GM19239 (cell line): ENCODE results near the gene SHISA9.

Experiments
- DNase-seq: peaks from one replicate; pipeline ENCODE4 v3.0.0; 2011; ENCODE audit warnings: low spot score; ENCODE audit not compliant: insufficient read length
- FAIRE-seq: peaks from 2 replicates; lab custom pipeline; 2011; peaks lifted over from hg19 to GRCh38; lab: Jason Lieb, UNC

SHISA9 gene

DNA sequence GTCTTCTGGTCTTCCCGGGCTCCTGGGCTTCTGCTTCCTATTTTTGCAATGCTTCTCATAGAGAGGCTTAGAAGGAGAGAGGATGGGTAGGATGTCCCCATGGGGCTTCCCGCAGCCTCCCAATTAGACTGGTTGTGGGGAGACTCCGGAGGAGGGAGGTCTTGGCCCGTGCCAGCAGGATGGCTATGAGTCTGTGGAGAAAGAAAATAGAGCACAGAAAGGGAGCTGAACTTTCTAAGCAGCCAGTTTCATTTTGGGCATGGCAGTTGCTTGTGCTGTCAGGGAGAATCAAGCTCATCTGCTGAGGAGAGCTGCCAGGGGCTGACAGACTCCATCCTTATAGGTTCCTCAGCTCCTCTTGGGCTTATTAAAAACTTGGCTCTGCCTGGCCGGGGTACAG is 204.0 kb downstream of the SHISA9 start:
- DNase-seq (no peak), FAIRE-seq (no peak)

DNA sequence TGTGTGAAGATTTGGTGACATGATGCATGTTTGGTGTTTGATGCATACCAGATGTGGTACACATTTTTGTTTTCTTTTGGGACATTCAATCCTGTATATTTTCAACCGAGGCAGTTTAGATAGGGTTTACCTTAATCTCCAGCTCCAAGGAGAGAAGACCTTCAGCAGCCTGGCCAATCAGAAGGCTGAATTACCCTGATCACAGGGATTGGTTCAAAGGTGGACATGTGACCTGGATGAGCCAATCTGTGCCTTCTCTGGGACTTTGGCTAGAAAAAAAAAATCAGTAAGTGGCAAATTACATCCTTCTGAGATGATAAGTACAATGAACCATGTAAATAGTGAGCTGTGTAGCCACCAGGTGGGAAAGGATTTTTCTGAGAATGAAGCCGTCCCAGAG is 205.1 kb downstream of the SHISA9 start:
- DNase-seq (no peak), FAIRE-seq (no peak)

DNA sequence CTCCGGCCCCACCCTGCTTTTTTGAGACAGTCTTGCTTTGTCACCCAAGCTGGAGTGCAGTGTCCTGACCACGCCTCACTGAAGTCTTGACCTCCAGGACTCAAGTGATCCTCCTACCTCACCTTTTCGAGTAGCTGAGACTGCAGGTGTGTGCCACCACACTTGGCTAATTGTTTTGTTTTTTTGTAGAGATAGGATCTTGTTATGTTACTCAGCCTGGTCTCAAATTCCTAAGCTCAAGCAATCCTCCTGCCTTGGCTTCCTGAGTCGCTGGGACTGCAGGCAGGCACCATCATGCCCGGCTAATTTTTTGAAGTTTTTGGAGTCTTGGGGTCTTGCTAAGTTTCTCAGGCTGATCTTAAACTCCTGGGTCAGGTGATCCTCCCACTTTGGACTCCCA is 206.7 kb downstream of the SHISA9 start:
- FAIRE-seq (no peak), DNase-seq (no peak)

DNA sequence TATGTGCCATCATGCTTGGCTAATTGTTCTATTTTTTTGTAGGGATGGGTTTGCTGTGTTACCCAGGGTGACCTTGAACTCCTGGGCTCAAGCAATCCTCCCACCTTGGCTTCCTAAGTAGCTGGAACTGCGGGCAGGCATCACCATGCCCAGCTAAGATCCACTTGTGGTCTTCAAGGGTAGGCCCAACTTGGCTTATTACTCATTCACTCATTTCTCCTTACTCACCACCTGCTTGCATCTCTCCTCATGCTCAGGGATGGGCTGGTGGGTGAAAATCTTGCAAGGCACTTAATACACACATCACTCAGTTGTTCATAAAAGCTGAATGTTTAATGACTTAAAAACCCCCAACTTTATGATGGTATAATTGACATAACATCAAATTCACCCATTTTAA is 207.8 kb downstream of the SHISA9 start:
- DNase-seq = no peak
- no peak for FAIRE-seq

DNA sequence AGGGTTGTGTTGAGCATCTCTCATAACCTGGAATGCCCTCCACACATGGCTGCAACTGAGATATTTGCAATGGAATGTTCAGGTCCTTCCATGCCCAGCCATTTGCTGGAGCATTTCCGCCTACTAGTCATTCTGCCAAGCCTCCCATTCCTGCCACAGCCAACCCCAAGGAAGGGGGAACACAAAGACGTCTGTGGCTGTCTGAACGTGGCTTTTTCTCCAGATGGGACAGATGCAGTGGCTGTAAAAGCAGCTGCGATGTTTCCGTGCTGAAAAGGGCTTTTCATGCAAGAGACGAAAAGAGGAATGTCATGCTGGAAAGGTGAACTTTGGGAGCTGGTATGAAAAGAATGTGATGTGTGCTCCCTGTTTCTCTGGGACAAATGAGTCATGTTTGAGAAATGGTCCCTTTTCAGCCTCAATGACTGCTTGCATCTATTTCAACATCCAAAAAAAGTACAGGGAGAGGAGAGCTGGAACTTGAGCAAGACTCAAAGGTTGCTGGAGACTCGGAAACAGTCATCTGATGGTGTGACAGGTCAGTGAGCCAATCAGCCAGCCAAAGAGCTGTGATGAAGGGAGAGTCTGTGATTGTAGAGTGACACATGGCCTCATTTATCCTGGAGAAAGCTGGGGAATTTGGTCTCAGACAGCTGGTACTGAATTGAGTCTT is 208.9 kb downstream of the SHISA9 start:
- DNase-seq = no peak
- no peak for FAIRE-seq

DNA sequence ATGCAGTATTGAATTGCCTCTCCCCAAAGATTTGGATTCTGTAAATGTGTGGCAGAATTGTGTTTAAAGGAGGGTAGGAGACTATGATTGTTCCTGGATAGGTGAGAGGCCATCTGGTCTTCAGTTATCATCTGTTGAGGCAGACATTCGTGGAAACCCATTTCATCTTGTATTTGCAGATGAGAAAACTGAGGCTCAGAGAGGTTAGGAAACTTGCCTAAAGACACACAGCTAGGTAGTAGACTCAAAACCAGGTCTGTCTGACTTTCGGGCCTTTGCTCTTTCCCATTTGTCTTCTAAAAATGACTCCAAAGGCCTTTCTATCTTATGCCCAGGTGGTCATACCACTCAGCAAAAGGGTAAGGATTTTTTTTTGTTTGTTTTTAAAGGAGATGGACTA is 210.3 kb downstream of the SHISA9 start:
- DNase-seq (no peak), FAIRE-seq (no peak)

DNA sequence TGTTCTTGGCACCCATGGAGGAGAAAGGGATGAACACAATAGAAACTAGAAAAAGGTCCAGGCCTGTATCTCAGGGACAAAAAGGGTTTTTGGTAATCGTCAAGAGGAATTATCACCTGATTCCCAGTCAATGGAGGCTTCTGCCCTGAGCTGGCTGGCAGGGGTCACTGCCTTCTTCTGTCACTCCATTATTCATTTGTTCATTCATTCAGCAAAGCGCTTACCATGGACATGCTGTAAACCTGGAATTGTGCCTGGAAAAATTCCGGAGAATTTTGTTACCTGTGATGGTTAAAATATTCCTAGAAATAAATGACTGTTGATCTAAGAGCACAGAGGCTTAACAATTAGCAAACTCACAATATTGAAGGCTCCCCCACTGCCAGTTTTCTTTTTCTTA is 212.3 kb downstream of the SHISA9 start:
- FAIRE-seq = no peak

DNA sequence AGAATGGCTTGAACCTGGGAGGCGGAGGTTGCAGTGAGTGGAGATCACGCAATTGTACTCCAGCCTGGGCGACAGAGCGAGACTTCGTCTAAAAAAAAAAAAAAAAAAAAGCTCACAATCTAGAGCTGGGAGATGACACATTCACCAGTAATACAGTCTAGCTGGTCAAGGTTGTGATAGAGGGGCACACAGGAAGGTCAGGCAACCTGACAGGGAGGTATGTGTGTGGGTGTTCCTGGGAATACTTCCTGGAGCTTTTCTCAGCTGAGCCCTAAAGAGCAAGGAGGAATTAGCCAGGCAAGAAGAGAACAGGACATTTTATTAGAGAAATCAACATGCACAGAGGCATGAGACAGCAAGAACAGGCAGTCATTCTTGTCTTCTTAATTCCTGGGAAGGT is 216.7 kb downstream of the SHISA9 start:
- DNase-seq = no peak
- FAIRE-seq = no peak

More for the DNA sequence above, 212.3 kb downstream of the SHISA9 start:
- no peak for DNase-seq

DNA sequence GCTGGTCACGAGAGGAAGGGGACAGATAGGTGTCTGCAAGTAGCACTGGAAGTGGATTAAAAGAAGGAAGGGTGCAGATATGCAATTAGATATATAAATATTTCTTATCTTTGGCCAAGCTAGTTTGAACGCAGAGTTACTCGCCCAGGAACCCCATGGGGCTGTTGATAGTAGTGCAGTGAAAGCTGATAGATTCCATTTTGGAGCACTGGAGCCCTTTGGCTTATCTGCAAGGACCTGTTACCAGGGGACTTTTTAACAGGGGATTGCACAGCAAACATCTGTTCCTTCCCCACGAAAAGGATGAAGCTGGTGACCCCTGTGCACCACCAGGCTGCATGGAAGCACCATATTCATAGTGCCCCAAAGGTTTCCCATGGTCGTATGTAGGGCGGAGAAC is 218.7 kb downstream of the SHISA9 start:
- DNase-seq (no peak), FAIRE-seq (no peak)

DNA sequence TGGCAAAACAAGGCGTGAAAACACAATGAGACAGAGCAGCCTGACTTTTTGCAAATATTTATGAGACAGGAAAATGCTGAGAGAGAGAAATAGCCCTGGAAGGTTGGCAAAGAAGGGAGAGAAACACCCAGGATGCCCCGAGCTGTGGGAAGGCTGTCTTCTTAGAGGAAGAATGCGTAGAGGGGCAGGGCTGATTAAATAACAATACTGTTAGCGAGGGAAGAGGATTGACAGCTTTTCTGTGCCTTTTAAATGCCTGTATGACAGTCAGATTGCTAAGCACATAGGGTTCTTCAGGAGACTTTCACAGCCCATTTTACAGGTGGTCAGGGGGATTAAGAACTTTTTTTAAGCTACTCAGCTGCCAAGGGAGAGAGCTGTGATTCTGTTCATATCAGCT is 219.2 kb downstream of the SHISA9 start:
- FAIRE-seq (no peak), DNase-seq (no peak)

DNA sequence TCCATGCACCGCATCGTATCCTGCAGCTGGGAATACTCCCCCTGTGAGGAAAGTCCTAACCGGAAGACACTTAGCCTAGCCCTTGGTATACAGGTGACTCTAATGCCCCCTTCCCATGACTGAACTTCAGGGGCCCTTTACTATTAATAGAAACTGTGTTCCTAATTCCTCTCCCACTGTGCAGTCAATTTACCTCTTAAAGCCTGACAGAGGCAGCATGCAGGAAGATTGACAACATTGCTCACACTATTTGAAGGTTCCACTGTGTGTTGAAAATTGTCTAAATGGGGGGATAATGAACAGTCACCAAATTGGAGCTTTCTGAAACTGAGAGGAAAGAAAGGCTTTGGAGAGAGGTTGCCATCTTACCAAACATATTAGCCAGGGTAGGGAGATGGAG is 222.6 kb downstream of the SHISA9 start:
- FAIRE-seq = no peak
- DNase-seq = no peak

DNA sequence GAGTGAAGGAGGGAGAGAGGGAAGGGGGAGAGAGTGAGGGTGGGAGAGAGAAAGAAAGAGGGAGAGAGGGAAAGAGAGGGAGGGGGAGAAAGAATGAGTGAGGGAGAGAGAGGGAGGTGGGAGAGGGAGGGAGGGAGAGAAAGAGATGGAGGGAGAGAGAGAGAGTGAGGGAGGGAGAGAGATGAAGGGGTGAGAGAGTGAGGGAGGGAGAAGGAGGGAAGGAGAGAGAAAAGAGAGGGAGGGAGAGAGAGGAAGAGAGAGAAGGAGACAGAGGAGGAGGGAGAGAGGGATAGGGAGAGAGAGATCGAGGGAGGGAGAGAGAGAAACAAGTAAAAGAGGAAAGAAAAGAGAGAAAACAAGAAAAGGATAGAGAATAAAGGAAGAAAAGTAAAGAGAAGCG is 225.7 kb downstream of the SHISA9 start:
- FAIRE-seq (no peak), DNase-seq (no peak)

DNA sequence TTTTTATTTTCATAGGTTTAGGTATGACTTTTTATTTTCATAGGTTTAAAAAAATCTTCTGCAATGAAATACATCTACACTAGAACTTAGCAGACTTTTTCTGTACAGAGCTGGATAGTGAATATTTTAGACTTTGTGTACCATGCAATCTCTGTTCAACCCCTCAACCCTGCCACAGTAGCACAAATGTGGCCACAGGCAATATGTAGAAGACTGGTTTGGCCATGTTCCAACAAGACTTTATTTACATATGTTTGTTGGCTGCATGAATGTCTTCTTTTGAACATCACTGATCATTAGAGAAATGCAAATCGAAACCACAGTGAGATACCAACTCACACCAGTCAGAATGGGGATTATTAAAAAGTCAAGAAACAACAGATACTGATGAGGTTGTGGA is 229.2 kb downstream of the SHISA9 start:
- DNase-seq = no peak
- no peak for FAIRE-seq

DNA sequence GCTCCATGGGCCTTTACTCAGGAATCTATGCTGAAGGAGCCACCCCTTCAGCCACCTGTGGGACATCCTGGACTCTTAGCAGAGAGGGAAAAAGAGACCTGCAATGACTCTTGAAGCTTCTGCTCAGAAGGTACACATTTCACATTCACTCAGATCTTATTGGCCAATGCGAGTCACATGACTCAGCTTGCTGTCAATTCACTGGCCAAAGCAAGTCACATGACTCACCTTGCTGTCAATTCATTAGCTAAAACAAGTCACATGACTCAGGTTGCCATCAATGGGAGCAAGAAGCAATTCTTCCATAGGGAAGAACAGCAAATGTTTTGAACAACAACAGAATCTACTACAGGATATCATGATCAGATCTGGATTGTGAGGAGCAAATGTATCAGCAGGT is 233.4 kb downstream of the SHISA9 start:
- FAIRE-seq = no peak

DNA sequence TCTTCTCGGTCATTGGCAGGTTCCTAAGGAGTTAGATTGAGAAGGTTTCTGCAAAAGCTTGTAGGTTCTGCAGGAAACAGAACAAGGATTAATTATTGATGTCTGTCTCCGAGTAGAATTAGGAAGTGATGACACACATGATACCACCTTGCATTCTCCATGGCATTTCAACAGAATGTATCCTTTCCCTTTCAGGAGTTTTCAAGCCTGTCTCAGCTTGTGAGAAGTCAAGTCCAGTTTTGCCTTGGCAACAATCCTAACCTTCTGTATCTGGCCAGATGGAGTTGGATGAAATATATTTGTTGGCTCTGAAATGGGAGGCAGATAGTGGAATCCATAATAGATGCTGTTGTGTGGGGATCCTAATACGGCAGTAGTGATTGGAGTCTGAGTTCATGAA is 235.5 kb downstream of the SHISA9 start:
- no peak for FAIRE-seq
- no peak for DNase-seq

More for the DNA sequence above, 233.4 kb downstream of the SHISA9 start:
- no peak for DNase-seq

DNA sequence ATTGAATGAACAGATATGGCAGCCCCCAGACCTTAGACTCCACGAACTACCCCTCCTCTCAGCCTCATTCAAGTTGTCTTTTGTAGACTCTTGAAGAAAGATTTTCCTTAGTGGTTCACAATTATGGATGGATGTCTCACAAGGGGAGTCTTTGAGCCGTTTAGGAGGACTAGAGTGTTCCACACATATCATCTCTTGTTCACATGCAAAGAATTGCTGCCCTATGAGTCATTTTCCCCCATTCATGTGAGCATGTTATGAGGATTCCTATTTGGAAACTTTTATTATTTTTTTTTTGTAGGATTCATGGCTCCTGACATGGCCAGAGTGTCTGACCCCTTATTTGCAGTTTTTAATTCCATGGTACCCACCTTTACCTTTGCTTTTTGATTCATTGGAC is 237.1 kb downstream of the SHISA9 start:
- FAIRE-seq (no peak), DNase-seq (no peak)

DNA sequence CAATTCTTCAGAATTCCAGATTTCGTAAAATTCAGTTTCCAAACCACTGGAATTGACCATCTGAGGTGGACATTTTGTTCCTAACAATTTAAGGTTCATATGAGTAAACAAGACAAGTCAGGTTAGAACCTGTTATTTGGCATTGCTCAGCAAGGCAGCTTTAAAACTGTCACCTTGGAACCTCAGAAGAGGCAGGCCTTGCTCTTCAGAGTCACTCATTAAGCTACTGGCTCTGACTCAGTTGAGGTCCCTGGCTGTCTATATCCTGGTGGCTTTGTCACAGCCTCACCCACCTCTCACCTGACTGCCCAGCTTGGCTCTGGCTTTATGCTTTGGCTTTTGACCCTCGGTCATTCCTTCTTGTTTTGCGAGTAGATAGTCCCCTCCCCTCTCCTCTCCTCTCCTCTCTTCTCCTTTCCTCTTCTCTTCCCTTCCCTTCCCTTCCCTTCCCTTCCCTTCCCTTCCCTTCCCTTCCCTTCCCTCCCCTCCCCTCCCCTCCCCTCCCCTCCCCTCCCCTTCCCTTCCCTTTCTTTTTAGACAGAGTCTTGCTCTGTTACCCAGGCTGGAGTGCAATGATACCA is 238.4 kb downstream of the SHISA9 start:
- DNase-seq (no peak), FAIRE-seq (no peak)

DNA sequence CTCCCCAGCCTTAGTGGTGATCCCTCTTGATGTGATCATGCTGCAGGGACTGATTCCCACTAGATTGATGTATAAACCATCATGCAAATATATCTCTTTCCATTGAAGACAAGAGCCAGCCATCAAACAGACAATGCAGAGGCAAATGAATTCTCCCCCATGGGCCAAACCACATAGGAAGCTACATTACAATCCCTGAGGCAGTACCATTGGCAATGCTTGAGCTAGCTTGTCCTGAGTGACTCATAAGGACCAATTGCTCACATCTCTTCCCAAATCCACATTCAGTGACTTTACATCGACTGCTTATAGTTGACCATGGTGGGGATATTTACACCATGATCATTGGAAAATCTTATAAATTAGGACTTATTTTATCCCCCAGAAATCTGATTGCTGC is 242.2 kb downstream of the SHISA9 start:
- FAIRE-seq = no peak
- no peak for DNase-seq

DNA sequence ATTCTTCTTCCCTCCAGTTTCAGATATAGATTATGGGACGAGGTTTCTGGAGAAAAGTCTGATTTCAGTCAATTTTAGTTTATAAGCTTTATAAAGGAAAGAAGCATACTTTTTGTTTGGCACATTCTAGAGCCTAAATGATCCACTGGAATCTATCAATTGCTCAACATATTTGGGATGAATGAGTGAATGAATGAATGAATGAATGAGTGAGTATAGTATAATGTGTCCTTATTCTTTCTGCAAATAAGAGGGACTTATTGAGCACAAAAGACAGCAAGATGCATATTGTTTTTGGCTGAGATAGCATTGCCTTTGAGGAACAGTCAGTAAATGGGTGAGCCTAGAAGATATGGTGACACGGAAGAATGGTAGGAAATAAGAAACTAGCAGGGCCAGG is 245.4 kb downstream of the SHISA9 start:
- FAIRE-seq (no peak), DNase-seq (no peak)

DNA sequence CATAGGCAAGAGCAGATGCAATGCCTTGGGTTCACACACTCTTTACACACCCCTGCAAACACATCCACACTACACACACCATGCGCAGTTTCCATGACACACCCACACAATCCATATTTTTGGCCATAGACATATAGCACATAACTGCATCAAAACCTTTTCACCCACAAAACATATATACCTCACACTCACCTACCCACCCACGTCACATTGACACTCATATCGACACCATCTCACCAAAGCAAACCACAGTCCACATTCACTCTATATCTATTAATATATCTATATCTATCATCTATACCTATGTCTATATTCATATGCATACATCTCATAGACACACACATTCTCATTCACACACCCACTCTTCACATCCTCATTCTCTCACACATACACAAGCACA is 246.9 kb downstream of the SHISA9 start:
- no peak for FAIRE-seq

DNA sequence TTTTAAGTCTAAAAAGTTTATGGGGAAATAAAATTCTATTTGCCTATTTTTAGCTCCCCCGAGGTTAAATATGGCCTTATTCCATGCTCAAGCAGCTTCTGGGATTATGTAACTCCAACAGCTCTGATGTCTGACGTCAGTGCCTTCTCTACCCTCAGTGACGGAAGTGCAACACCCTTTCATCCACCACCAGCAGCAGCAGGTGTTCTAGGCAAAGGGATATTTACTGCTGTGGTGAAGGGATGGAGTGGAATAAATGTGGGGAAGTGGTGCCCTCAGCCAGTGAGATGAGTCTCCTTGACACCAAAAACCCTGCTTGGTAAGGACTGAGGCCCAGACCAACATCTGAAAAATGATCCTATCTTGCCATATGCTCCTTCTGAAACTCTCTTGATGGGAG is 247.4 kb downstream of the SHISA9 start:
- no peak for FAIRE-seq
- DNase-seq = no peak

More for the DNA sequence above, 246.9 kb downstream of the SHISA9 start:
- no peak for DNase-seq

DNA sequence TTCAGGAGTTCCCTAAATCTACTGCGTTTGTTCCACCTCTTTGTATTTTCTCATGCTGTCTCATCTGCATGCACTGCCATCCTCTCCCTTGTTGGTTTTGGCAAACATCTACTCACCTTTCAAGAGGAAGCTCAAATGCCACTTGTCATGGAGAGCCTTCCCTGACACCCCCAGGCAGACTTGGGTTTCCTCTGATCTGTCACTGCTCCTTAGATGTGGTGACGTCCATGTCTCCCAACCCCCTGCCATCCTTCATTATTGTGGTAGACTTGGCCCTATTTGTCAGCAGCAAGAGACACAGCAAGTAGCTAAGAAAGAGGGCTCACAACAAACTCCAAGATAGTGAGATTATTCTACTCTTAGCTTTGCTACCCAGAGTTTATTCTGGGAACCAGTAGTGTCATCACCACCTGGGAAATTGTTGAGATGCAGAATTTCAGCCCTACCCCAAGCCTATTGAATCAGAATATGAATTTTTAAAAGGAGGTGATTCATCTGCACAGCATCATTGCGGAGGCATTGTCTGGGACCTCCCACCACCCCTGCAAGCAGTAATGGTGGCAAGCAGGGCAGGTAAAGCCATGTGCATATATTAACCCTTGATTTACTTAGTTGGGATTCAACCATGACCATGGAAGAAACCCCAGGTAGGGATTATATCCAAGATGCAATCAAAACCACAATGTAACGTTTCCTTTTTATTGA is 248.9 kb downstream of the SHISA9 start:
- DNase-seq = no peak
- no peak for FAIRE-seq
